Mesothelial cell of epicardium (in vitro differentiated cells): ENCODE results near the gene STK4. TPM values are rescaled to one million over a fixed set of nuclear protein-coding genes. Genes with fewer than 3 reads are reported as not detected.
"Not testable (repeated sequence)": the region's sequence is repeated elsewhere in the genome, so short reads cannot be mapped to it uniquely, and the experiment has no call there.

Experiments
- DNase-seq, 2 experiments: peaks; one replicate each; pipeline ENCODE4 v3.0.0; 2021; ENCODE audit warnings: low spot score in 2 of 2; ENCODE audit not compliant: unreplicated experiment in 2 of 2
- H3K27ac Mint-ChIP-seq: 2 replicates; pipeline ENCODE4 v1.8.0; 2021; ENCODE audit warnings: mixed read lengths
- H3K27me3 Mint-ChIP-seq: 2 replicates; pipeline ENCODE4 v1.8.0; 2021; ENCODE audit warnings: low read depth, mixed read lengths
- H3K36me3 Mint-ChIP-seq: 2 replicates; pipeline ENCODE4 v1.8.0; 2021; ENCODE audit warnings: mixed read lengths
- H3K4me1 Mint-ChIP-seq: 2 replicates; pipeline ENCODE4 v1.8.0; 2021; ENCODE audit warnings: mixed read lengths
- H3K4me3 Mint-ChIP-seq: 2 replicates; pipeline ENCODE4 v1.8.0; 2021; ENCODE audit warnings: mild to moderate bottlenecking, moderate library complexity, mixed read lengths
- H3K9me3 Mint-ChIP-seq: 2 replicates; pipeline ENCODE4 v1.8.0; 2021; ENCODE audit warnings: mixed read lengths
- total RNA-seq: library from RNA; stranded (reverse); gene quantifications from 3 replicates; pipeline ENCODE4 v1.2.1, GENCODE V29; 2021
- TF ChIP-seq, protein P1 (sequence below): fragments of 200-600 bp; sonication (generic); IDR thresholded peaks from one replicate; pipeline ENCODE4 v1.5.0; 2021; ENCODE audit warnings: antibody characterized with exemption; ENCODE audit not compliant: unreplicated experiment

The STK4 gene
- total RNA-seq, 1 donor from 2014 or later: 29.9 TPM

DNA sequence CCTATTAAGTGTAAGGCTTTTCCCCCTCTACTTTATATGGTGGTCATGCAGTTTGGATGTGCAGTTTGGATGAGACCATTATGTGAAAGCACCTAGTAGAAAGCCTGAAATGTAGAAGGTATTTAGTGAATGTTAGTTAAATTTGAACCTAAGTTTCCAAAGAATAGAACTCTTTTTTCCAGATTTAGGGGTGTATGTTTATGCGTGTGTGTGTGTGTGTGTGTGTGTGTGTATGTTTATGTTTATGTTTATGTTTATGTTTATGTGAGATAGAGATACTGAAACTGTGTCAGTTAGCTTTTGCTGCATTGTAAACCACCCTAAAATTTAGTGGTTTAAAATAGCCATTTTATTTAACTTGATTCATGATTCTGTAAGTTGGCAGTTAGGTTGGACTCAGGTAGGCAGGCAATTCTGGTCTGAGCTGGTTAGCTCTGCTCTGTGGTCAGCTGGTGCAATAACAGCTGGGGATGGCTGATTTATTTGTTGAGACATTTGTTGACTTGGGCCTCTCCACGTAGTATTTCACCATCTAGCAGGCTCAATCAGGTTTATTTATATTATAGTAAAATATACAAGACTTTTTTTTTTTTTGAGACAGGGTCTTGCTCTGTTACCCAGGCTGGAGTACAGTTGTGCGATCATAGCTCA is 54.0 kb downstream of the STK4 start:
- Mint-ChIP-seq H3K9me3 (no peaks in the 10 kb centered on the region), H3K27ac (no peak overlapping the region), H3K4me3 (no peak overlapping the region), H3K4me1 (peaks cover 36% of the 10 kb centered on the region), H3K36me3 (peaks cover 10% of the 10 kb centered on the region), H3K27me3 (peaks cover 3% of the 10 kb centered on the region)
- DNase-seq: no peak
- TF ChIP-seq, protein P1, sequence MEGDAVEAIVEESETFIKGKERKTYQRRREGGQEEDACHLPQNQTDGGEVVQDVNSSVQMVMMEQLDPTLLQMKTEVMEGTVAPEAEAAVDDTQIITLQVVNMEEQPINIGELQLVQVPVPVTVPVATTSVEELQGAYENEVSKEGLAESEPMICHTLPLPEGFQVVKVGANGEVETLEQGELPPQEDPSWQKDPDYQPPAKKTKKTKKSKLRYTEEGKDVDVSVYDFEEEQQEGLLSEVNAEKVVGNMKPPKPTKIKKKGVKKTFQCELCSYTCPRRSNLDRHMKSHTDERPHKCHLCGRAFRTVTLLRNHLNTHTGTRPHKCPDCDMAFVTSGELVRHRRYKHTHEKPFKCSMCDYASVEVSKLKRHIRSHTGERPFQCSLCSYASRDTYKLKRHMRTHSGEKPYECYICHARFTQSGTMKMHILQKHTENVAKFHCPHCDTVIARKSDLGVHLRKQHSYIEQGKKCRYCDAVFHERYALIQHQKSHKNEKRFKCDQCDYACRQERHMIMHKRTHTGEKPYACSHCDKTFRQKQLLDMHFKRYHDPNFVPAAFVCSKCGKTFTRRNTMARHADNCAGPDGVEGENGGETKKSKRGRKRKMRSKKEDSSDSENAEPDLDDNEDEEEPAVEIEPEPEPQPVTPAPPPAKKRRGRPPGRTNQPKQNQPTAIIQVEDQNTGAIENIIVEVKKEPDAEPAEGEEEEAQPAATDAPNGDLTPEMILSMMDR: no peak

DNA sequence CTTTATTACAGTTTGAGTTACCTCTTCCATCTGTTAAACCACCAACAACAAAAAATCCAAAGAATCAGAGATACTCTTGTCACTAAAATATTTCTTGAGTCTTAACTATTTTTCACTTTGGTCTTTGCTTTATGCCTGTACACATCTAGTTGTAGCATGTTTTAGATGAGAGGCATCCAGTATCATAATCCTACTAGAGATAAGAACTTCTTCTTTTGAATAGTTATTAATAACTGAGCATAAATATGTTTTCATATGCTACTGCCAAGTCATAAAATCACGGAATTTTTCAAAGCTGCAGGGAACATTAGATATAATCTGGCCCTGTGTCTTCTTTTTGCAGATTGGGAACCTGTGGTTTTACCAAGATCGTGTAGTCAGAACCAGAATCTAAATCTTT is 55.3 kb downstream of the STK4 start:
- no peak overlapping the region for H3K27ac Mint-ChIP-seq
- peaks cover 3% of the 10 kb centered on the region for H3K27me3 Mint-ChIP-seq
- DNase-seq: no peak
- H3K4me1 Mint-ChIP-seq: peaks cover 25% of the 10 kb centered on the region
- TF ChIP-seq, protein P1: no peak
- no peaks in the 10 kb centered on the region for H3K9me3 Mint-ChIP-seq
- no peak overlapping the region for H3K4me3 Mint-ChIP-seq
- H3K36me3 Mint-ChIP-seq: peaks cover 20% of the 10 kb centered on the region

DNA sequence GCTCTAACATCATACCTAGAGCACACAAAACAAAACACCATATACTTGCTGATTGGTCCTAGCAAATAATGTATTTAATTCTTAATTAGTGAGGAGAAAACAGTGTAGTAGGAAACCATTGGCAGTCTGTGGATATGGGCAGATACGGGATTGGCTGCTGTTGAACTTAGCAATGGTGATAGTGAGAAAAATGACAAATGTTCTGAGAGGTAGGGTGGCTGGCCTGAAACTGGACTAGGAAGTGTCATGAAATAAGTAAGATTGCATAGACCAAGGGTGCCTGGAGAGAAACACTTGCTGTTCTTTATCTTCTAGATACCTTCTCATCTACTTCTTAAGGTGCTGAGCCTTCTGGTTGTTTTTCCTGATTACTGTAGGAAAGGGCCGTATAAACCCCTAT is 56.8 kb downstream of the STK4 start:
- not testable (repeated sequence) for H3K27me3 Mint-ChIP-seq, H3K27ac Mint-ChIP-seq, H3K9me3 Mint-ChIP-seq, DNase-seq, H3K4me3 Mint-ChIP-seq
- H3K36me3 Mint-ChIP-seq: peaks cover 25% of the 10 kb centered on the region
- H3K4me1 Mint-ChIP-seq: peaks cover 20% of the 10 kb centered on the region

DNA sequence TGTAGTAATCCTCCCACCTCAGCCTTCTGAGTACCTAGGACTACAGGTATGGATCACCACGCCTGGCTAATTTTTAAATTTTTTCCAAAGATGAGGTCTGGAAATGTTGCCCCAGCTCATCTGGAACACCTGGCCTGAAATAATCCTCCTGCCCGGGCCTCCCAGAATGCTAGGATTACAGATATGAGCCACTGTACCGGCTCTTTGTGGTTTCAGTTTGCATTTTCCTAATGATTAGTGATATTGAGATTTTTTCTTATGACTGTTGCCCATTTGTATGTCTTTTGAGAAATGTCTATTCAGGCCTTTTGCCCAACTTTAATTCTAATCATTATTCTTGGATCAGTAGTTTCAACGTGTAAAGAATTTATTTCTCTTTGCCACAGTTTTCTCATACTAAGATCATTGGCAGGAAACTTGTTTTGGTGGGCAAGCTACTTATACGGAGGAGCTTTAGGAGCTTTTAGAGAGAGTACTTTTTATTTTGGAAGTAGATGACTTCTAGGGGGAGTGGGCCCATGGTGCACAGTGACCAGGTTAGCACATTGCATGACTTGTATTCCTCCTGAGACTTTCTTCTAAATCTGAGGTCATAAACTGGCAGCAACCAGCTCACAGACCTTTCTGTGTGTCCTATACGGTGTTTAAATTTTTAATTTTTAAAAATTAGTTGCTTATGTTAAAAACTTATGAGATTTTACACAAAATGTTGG is 62.3 kb downstream of the STK4 start:
- Mint-ChIP-seq H3K27me3 (no peaks in the 10 kb centered on the region), H3K27ac (no peak overlapping the region), H3K36me3 (peaks cover 37% of the 10 kb centered on the region), H3K4me3 (no peak overlapping the region), H3K4me1 (no peaks in the 10 kb centered on the region), H3K9me3 (no peaks in the 10 kb centered on the region)
- no peak for DNase-seq
- TF ChIP-seq, protein P1: no peak

DNA sequence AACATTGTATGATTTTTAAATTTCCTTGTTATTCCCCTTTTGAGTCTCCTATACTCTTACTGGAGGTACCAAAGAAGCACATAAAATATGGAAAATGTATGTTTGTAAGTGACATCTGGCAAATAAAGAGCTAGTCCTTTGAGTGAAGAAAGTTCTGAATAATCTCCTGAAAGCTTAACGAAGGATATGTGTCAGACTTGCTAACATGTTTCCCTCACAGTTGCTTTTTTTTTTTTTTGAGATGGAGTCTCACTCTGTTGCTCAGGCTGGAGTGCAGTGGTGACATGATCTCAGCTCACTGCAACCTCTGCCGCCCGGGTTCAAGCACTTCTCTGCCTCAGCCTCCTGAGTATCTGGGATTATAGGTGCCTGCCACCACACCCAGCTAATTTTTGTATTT is 63.6 kb downstream of the STK4 start:
- no peak for DNase-seq
- H3K27ac Mint-ChIP-seq: no peak overlapping the region
- H3K36me3 Mint-ChIP-seq: peaks cover 35% of the 10 kb centered on the region
- H3K27me3 Mint-ChIP-seq: no peaks in the 10 kb centered on the region
- H3K4me3 Mint-ChIP-seq: no peak overlapping the region
- TF ChIP-seq, protein P1: no peak
- H3K9me3 Mint-ChIP-seq: no peaks in the 10 kb centered on the region
- H3K4me1 Mint-ChIP-seq: no peaks in the 10 kb centered on the region

DNA sequence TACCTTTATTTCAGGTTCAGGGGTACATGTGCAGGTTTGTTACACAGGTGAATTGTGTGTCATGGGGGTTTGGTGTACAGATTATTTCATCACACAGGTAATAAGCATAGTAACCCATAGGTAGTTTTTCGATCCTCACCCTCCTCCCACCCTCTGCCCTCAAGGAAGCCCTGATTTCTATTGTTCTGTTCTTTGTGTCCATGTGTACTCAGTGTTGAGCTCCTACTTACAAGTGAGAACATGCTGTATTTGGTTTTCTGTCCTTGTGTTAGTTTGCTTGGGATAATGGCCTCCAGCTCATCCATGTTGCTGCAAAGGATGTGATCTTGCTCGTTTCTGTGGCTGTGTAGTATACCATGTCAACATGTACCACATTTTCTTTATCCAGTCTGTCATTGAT is 66.0 kb downstream of the STK4 start:
- DNase-seq: no peak
- Mint-ChIP-seq H3K27me3 (no peaks in the 10 kb centered on the region), H3K27ac (no peak overlapping the region), H3K4me1 (peaks cover 3% of the 10 kb centered on the region), H3K9me3 (no peaks in the 10 kb centered on the region), H3K36me3 (peaks cover 20% of the 10 kb centered on the region), H3K4me3 (no peak overlapping the region)
- TF ChIP-seq, protein P1: no peak
